22Rv1 (cell line): ENCODE measurements around the gene AHCY.
"Not testable (repeated sequence)": the region's sequence is repeated elsewhere in the genome, so short reads cannot be mapped to it uniquely, and the experiment has no call there.

Experiments
- H3K27ac ChIP-seq: fragments of 450-650 bp; 2 replicates; pipeline ENCODE4 v1.5.1; 2017
- CTCF ChIP-seq: fragments of 450-650 bp; IDR thresholded peaks from 2 replicates; pipeline ENCODE4 v1.5.1; 2017; ENCODE audit warnings: mild to moderate bottlenecking
- ZFX ChIP-seq: fragments of 450-650 bp; IDR thresholded peaks from 2 replicates; pipeline ENCODE4 v1.6.1; 2017; ENCODE audit warnings: antibody characterized with exemption, borderline replicate concordance

The AHCY gene

GRCh38 chr20:34298294-34298784 lies 4.8 kb downstream of the AHCY start:
- peak; percentile 70 for TF ChIP-seq CTCF
- not testable (repeated sequence) for H3K27ac ChIP-seq

- no peak for TF ChIP-seq ZFX
- no peak for TF ChIP-seq CTCF
- H3K27ac ChIP-seq: no peak overlapping the region
Observed at GRCh38 chr20:34296468-34296867, 6.7 kb downstream of the AHCY start.

- H3K27ac ChIP-seq: no peak overlapping the region
- TF ChIP-seq CTCF: no peak
- no peak for TF ChIP-seq ZFX
Observed at GRCh38 chr20:34295284-34295683, 7.9 kb downstream of the AHCY start.

GRCh38 chr20:34294563-34294962 lies 8.6 kb downstream of the AHCY start:
- H3K27ac ChIP-seq: no peak overlapping the region
- TF ChIP-seq ZFX (no peak), CTCF (no peak)

GRCh38 chr20:34293589-34293988 lies 9.6 kb downstream of the AHCY start:
- H3K27ac ChIP-seq: no peak overlapping the region
- TF ChIP-seq CTCF (no peak), ZFX (no peak)

GRCh38 chr20:34293119-34293518 lies 10.0 kb downstream of the AHCY start:
- TF ChIP-seq CTCF (no peak), ZFX (no peak)
- no peak overlapping the region for H3K27ac ChIP-seq

GRCh38 chr20:34292496-34292895 lies 10.7 kb downstream of the AHCY start:
- peak overlapping the region; percentile 29; the same call in 1 of the 2 replicates for H3K27ac ChIP-seq
- TF ChIP-seq ZFX: no peak
- no peak for TF ChIP-seq CTCF
